ENCODE measurements around the gene FGF6. TPM values are rescaled to one million over a fixed set of nuclear protein-coding genes. Genes with fewer than 3 reads are reported as not detected.

Gene FGF6
- total and polyA plus RNA-seq, 9 of the 15 experiments (the other 6 are each of a cell fraction or from before 2014, with no cell fraction given), result 0.14 TPM; not detected in 8

DNA sequence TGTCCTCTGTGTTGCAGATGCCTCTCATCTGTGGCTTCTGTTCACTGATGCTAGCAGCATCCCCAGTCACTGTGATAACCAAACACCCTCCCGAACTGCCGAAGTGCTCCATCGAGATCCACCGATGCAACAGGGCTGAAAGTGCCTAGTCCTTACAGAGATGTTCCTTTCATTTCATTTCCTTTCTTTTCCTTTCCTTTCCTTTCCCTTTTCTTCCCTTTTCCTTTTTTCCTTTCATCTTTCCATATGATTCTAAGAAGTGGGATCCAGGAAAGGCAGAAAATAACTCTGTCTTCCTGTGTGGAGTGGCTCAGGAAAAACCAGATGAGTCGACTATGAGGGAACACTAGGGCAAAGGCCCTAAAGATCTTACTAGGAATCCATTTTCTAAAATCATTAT, 26.7 kb downstream of the FGF6 start (continued):
- no peak for TF ChIP-seq ZNF318 (IDR thresholded peaks at IDR 0.05; ENCODE audit: borderline replicate concordance in 1 of 2, low read depth in 1 of 2)
- no peak for TF ChIP-seq RBM17 (IDR thresholded peaks at IDR 0.05; ENCODE audit: borderline replicate concordance, low read depth, low read length)
- no peak for TF ChIP-seq KLF6 (CRISPR knock-in tag; IDR thresholded peaks at IDR 0.05; ENCODE audit: borderline replicate concordance)
